Suprapubic skin (tissue), 4 donors: ENCODE data around the gene NTM.

Experiments
- CTCF ChIP-seq, 2 donors: fragments of 200-600 bp in 1 of 2; fragments of 450-650 bp in 1 of 2; sonication (generic) in 1 of 2; IDR thresholded peaks; one replicate each; pipeline ENCODE4 v1.5.1; 2016 to 2019; ENCODE audit warnings: antibody characterized with exemption in 2 of 2, mild to moderate bottlenecking in 1 of 2, moderate library complexity in 1 of 2
- EP300 ChIP-seq: sonication (generic); formaldehyde crosslinking; IDR thresholded peaks from one replicate; pipeline ENCODE4 v1.6.1; 2017; ENCODE audit warnings: antibody characterized with exemption
- POLR2A ChIP-seq, 2 donors: fragments of 450-650 bp; IDR thresholded peaks; one replicate each; pipeline ENCODE4 v1.6.1; 2017; ENCODE audit warnings: antibody characterized with exemption in 2 of 2, mild to moderate bottlenecking in 2 of 2, moderate library complexity in 2 of 2
- POLR2AphosphoS5 ChIP-seq, 3 donors: sonication (generic); formaldehyde crosslinking; IDR thresholded peaks; one replicate each; pipeline ENCODE4 v1.6.1; 2017; ENCODE audit warnings: antibody characterized with exemption in 3 of 3

- TF ChIP-seq POLR2A (IDR thresholded peaks at IDR 0.05) (no peak), CTCF (IDR thresholded peaks at IDR 0.05) (no peak), POLR2AphosphoS5 (IDR thresholded peaks at IDR 0.05) (no peak), EP300 (no peak)
These were observed 165.7 kb downstream of the NTM start for GRCh38 chr11:131536159-131536558.
